Spleen (tissue), 11 donors: ENCODE results near the gene FITM2. TPM values are rescaled to one million over a fixed set of nuclear protein-coding genes. Genes with fewer than 3 reads are reported as not detected.

Source experiments
- DNase-seq: peaks from one replicate; pipeline ENCODE4 v3.0.0-alpha.2; 2020
- H3K27ac ChIP-seq, 8 donors: fragments of 200-600 bp; sonication (generic) in 7 of 8; 1 replicate in 4 of 8; 2 replicates in 4 of 8; pipeline versions ENCODE4 v1.5.0 to v1.8.0; 2016 to 2021; ENCODE audit warnings: inconsistent platforms in 4 of 8, mild to moderate bottlenecking in 4 of 8, moderate library complexity in 1 of 8
- H3K27me3 ChIP-seq, 7 donors: fragments of 200-600 bp; sonication (generic) in 6 of 7; replicated peaks in 1 of 7; 1 replicate in 4 of 7; 2 replicates in 3 of 7; pipeline versions ENCODE4 v1.5.0 to v1.8.0; 2016 to 2021; ENCODE audit warnings: inconsistent platforms in 3 of 7, mild to moderate bottlenecking in 1 of 7
- H3K36me3 ChIP-seq, 6 donors: fragments of 200-600 bp; sonication (generic) in 5 of 6; 1 replicate in 4 of 6; 2 replicates in 2 of 6; pipeline versions ENCODE4 v1.5.0 to v1.8.0; 2016 to 2021; ENCODE audit warnings: inconsistent platforms in 2 of 6
- H3K4me1 ChIP-seq, 6 donors: fragments of 200-600 bp; sonication (generic) in 5 of 6; 1 replicate in 3 of 6; 2 replicates in 3 of 6; pipeline versions ENCODE4 v1.5.0 to v1.8.0; 2016 to 2021; ENCODE audit warnings: inconsistent platforms in 3 of 6
- H3K4me3 ChIP-seq, 8 donors: fragments of 200-600 bp; sonication (generic) in 7 of 8; 1 replicate in 4 of 8; 2 replicates in 4 of 8; pipeline versions ENCODE4 v1.5.0 to v1.8.0; 2016 to 2021; ENCODE audit warnings: inconsistent platforms in 4 of 8, mild to moderate bottlenecking in 4 of 8, moderate library complexity in 2 of 8
- H3K9me3 ChIP-seq, 8 donors: fragments of 200-600 bp; sonication (generic) in 7 of 8; 1 replicate in 4 of 8; 2 replicates in 4 of 8; pipeline versions ENCODE4 v1.5.0 to v1.8.0; 2016 to 2021; ENCODE audit warnings: inconsistent platforms in 4 of 8
- POLR2A ChIP-seq, 3 donors: fragments of 450-650 bp; IDR thresholded peaks; one replicate each; pipeline ENCODE4 v1.5.1; 2017; ENCODE audit warnings: antibody characterized with exemption in 3 of 3, mild to moderate bottlenecking in 1 of 3
- POLR2AphosphoS5 ChIP-seq, 3 donors: sonication (generic); formaldehyde crosslinking; IDR thresholded peaks; one replicate each; pipeline ENCODE4 v1.5.1; 2017; ENCODE audit warnings: antibody characterized with exemption in 3 of 3
- WGBS, 5 donors: extraction: QIAGEN DNeasy Blood & Tissue Kit in 3 of 5; methylation state at CpG; one replicate each; pipeline versions ENCODE4 v1.1.5 to v1.1.7; 2013 to 2018; 5-methylcytosine and 5-hydroxymethylcytosine counted together
- intact Hi-C: fragments of 100-400 bp; cut with DNase I; formaldehyde crosslinking; loops from one replicate; pipeline ENCODE4 v1.15.0; 2023; ENCODE audit warnings: low total_unique reads
- polyA plus RNA-seq, 3 donors: library from polyadenylated mRNA; stranded (reverse); fragments of 200-250 nt; gene quantifications; one replicate each; pipeline ENCODE4 v1.2.1, GENCODE V29; 2013
- total RNA-seq, 7 donors: library from RNA; depleted of rRNA in 3 of 7; stranded (reverse); fragments of >200 nt in 3 of 7; fragmentation: NEBNext Ultra II Directional in 4 of 7; extraction: Animal tissue kit (Norgen Biotek cat#: 25700) in 4 of 7; gene quantifications; one replicate each; pipeline versions ENCODE4 v1.1.0 to v1.2.1, GENCODE V29; 2016 to 2021
- TF ChIP-seq, protein P1 (sequence below), 11 experiments: fragments of 200-600 bp in 7 of 11; fragments of 450-650 bp in 4 of 11; sonication (generic) in 4 of 11; IDR thresholded peaks in 8 of 11; conservative IDR thresholded peaks in 3 of 11; 1 replicate in 7 of 11; 2 replicates in 4 of 11; pipeline versions ENCODE4 v1.4.0 to v1.8.0; 2016 to 2021; ENCODE audit warnings: antibody characterized with exemption in 11 of 11, inconsistent platforms in 4 of 11, mild to moderate bottlenecking in 1 of 11
- donor health status: healthy with polysubstance abuse.
- donor health status: DM: no; HTN: no; CAD: no; lungs with moderate emphysema.
- donor health status: DM: no; HTN: no; CAD: no.
- donor health status: Bipolar disorder and iron deficiency.
- donor health status: healthy.
- donor health status: DM: no; HTN: no; CAD: no.
- donor health status: DM: yes; HTN: yes; CAD: no.

FITM2 gene
- total and polyA plus RNA-seq, 10 donors, result 1.0 to 5.7 (median 4.7) TPM

DNA sequence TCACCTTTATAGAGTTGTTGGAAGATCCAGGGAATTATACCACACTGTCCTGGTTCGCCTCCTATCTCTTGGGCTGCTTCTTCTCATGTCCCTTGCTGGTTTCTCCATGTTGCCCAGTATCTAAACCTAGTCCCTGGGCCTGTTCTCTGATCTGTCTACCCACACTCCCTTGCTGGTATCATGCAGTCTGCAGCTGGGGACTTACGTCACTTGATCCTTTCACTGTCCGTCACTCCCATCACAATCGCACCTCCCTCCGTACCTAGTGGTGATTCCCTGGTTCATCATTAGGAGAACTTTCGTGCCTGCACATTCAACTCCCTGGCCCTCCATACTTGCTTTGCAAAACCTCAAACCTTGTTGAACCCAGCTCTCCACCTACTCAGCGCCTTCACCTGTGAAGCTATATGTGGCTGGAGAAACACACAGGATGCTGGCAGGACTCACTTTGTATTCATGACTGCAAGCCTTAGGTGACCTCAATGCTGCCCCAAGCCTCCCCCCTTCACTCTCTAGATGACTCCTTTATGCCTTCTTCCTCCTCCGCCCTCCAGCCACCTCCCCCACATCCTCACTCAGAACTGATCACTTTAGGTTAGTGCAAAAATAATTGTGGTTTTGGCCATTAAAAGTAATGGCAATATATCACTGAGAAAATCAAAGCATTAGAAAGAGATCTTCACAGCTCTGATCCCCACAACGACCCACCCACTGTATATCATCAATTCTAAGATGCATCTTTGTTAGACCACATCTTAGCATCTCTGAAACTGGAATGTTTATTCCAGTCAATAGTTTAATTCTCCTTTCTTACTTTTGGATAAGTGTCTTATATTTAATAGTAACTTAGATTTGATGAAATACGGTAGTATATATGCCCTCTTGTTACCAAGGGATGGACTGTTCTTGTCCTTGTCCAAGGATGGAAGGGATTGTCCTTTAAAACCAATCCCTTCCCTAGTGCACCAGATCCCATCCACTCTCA is 37.5 kb downstream of the FITM2 start:
- intact Hi-C loops, result no loop called here
- WGBS, 5 donors, result 84 to 92% (median 87%) methylated on average over 10 of the region's 10 CpGs
- Histone ChIP-seq H3K27ac (no peak overlapping the region), H3K27me3 (no peaks in the 10 kb centered on the region), H3K36me3 (peaks cover 0 to 16% (median 0%) of the 10 kb centered on the region in 6 donors), H3K9me3 (no peaks in the 10 kb centered on the region), H3K4me3 (no peak overlapping the region), H3K4me1 (no peaks in the 10 kb centered on the region)
- DNase-seq, result no peak
- TF ChIP-seq, protein P1, sequence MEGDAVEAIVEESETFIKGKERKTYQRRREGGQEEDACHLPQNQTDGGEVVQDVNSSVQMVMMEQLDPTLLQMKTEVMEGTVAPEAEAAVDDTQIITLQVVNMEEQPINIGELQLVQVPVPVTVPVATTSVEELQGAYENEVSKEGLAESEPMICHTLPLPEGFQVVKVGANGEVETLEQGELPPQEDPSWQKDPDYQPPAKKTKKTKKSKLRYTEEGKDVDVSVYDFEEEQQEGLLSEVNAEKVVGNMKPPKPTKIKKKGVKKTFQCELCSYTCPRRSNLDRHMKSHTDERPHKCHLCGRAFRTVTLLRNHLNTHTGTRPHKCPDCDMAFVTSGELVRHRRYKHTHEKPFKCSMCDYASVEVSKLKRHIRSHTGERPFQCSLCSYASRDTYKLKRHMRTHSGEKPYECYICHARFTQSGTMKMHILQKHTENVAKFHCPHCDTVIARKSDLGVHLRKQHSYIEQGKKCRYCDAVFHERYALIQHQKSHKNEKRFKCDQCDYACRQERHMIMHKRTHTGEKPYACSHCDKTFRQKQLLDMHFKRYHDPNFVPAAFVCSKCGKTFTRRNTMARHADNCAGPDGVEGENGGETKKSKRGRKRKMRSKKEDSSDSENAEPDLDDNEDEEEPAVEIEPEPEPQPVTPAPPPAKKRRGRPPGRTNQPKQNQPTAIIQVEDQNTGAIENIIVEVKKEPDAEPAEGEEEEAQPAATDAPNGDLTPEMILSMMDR (IDR thresholded peaks at IDR 0.05 in 8 of 11, conservative IDR thresholded peaks at IDR 0.05 in 3 of 11), result no peak
- TF ChIP-seq POLR2A (IDR thresholded peaks at IDR 0.05), result no peak
- no peak for TF ChIP-seq POLR2AphosphoS5 (IDR thresholded peaks at IDR 0.05)

GRCh38 chr20:44271915-44272663 is 38.9 kb downstream of the FITM2 start:
- H3K4me1 ChIP-seq, result no peaks in the 10 kb centered on the region
- TF ChIP-seq POLR2AphosphoS5 (IDR thresholded peaks at IDR 0.05), result no peak
- no peak for TF ChIP-seq POLR2A (IDR thresholded peaks at IDR 0.05)
- TF ChIP-seq, protein P1 (IDR thresholded peaks at IDR 0.05 in 8 of 11, conservative IDR thresholded peaks at IDR 0.05 in 3 of 11), result no peak
- no peak overlapping the region for H3K27ac ChIP-seq
- H3K9me3 ChIP-seq, result no peaks in the 10 kb centered on the region
- peaks cover 0 to 16% (median 0%) of the 10 kb centered on the region in 6 donors for H3K36me3 ChIP-seq
- H3K4me3 ChIP-seq, result no peak overlapping the region
- 63 to 80% (median 76%) methylated on average over 14 of the region's 14 CpGs for WGBS, 5 donors
- no peaks in the 10 kb centered on the region for H3K27me3 ChIP-seq
- no peak for DNase-seq
- intact Hi-C loops, result no loop called here

DNA sequence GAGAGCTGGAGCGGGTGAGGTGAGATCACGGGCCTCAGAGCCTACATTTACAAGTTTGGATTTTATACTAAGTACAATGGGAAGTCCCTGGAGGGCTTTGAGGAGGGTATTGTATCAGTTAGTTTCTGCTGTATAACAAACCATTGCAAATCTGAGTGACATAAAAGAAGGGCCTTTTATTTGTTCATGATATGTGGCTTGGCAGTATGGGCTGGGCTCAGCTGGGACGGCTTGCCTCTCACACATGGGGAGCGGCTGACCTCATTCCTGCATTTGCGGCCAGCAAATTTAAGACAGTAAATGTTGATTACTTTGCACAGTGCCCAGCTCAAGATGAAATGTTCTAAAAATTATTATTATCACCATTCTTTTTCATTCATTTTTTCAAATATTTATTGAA is 42.2 kb downstream of the FITM2 start:
- Histone ChIP-seq H3K4me1 (no peaks in the 10 kb centered on the region), H3K27ac (no peak overlapping the region), H3K27me3 (no peaks in the 10 kb centered on the region), H3K36me3 (peaks cover 0 to 16% (median 0%) of the 10 kb centered on the region in 6 donors), H3K9me3 (no peaks in the 10 kb centered on the region), H3K4me3 (no peak overlapping the region)
- 83 to 95% (median 91%) methylated on average over 5 of the region's 5 CpGs for WGBS, 5 donors
- intact Hi-C loops, result no loop called here
- DNase-seq, result no peak
- no peak for TF ChIP-seq POLR2AphosphoS5 (IDR thresholded peaks at IDR 0.05)
- TF ChIP-seq POLR2A (IDR thresholded peaks at IDR 0.05), result no peak
- TF ChIP-seq, protein P1 (IDR thresholded peaks at IDR 0.05 in 8 of 11, conservative IDR thresholded peaks at IDR 0.05 in 3 of 11), result no peak

- Histone ChIP-seq H3K4me3 (no peak overlapping the region), H3K27me3 (no peaks in the 10 kb centered on the region), H3K27ac (no peak overlapping the region), H3K36me3 (no peaks in the 10 kb centered on the region), H3K9me3 (no peaks in the 10 kb centered on the region), H3K4me1 (no peaks in the 10 kb centered on the region)
- DNase-seq, result no peak
- WGBS, 5 donors, result 55 to 75% (median 64%) methylated on average over 5 of the region's 5 CpGs
- TF ChIP-seq POLR2A (IDR thresholded peaks at IDR 0.05) (no peak), POLR2AphosphoS5 (IDR thresholded peaks at IDR 0.05) (no peak)
- TF ChIP-seq, protein P1 (IDR thresholded peaks at IDR 0.05 in 8 of 11, conservative IDR thresholded peaks at IDR 0.05 in 3 of 11), result no peak
- intact Hi-C loops, result no loop called here
These were observed 46.7 kb downstream of the FITM2 start for GRCh38 chr20:44264287-44264686.
